Putamen (tissue), 1 donor: ENCODE measurements around the gene RBFOX1.

Source experiments
- DNase-seq: peaks from one replicate; pipeline ENCODE4 v3.0.0-alpha.2; 2016; ENCODE audit warnings: low spot score

The RBFOX1 gene

DNA sequence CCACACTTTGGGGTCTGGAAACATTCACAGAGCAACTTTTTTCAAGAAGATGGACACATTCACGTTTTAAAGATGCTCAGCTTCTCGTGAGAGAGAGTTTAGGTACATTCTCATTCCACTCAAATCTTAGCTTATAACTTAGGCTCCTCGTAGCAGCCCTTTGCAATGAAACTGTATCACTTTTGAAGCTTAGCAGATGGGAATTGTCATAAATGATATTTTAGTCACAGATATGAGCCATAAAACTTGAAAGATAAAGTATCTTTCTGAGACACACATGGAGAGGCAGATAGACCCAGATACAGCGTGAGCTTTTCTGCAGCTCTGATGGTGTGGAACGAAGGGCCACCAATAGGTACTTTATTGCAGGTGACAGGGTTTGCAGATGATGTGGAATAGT lies 41.1 kb downstream of the RBFOX1 start:
- no peak for DNase-seq

DNA sequence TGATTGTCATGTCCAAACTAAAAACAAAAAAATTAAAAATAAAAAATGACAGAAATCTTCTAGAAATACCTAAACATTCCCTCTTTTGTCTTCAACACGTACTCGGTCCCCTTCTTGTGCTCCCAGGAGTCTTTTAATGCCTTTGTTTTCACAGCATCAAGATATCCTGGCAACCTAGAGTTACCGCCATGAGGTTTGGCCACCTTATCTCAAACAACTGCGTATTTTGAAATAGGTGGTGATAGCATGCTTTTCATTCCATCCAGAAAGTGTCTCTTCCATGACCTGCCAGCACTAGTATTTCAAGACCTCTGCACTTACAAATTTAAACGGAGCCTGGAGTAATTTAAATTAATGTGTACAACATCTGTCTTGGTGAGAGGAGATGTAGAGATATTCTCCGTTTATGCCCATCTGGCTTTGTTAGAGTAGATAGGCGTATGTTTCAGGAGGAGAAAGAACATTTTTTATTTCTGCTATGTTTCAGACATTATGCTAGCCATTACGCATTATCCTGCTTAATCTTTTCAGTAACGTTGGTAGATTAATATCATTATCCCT lies 42.0 kb downstream of the RBFOX1 start:
- DNase-seq: no peak

DNA sequence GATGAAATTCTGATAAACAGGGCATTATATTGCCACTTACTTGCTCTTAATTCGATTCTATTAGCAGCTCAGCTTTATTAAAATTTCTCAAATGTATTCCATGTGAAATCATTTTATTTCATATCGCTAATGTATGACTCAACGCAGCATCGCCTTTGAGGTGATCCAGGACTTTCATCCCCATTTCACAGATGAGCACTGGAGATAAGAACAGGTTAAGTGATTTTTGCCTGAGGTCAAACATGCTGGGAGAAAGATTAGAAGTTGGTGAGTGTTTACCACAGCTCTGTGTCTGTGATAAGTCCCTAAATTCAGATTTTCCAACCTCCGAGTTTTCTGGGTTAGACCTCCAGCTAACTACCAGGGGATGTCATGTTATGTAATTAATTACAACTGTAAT lies 43.6 kb downstream of the RBFOX1 start:
- DNase-seq: no peak

DNA sequence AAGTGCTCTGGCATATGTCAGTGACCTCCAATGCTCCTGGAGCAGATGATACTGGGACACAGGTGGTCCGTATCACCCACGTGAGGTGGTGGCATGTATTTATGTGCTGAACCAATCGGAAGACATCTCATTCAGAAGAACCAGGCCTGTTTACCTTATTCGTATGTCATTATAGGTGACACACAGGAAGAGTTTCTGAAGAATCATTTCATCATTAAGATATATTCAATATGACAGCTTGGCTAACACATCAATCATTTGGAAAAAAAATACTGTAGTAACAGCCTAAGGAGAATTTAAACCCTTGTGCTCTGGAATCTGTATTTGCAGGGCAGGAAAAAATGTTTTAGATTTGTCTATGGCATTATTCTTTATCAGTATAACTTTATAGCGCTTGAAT lies 44.6 kb downstream of the RBFOX1 start:
- no peak for DNase-seq

DNA sequence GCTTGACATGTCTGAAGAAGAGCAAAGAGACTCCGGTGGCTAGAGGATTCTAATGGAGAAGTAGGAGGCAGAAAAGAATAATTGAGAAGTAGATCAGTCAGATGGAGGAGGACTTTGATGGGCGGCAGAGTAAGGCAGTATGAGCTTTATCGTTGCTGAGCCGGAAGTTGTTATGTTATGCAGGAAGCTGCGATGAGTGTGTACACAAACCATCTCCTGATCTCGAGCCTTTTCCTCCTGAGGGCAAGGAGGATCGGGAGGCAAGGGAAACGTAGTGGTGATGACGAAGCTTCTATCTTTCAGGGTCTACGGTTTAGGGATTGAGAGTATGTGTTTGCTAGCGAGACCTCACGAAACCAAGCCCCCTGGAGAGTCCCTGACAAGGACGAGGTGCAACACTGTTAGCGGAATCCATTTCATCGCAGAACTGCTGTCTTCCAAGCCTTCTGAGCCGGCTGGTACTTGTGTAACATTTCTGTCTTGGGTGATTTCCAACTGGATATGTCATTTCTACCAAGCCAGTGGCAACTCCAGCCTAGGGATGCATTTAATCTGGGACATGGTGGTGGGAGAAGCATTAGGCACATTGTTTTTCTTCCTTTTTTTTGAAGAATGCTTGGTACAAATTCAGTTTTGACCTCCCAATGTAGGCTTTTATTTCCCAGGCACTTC lies 45.5 kb downstream of the RBFOX1 start:
- DNase-seq: no peak

DNA sequence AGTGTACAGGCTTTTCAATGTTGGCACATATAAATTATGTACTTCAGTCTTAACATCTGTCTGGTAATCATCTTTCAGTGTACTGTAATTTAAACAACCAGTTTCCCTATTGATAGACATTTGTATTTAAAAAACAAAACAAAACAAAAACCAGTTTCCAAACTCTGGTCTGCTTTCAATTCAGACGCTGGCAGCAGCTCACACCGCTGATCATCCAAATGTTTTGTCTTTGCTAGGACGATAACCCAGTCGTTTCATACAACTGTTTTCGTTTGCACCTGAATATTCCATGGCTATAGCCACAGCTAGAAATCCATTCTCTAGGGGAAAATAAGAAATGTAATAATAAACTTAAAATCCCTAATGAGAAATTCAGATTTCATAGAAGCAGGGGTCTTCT lies 47.8 kb downstream of the RBFOX1 start:
- no peak for DNase-seq

DNA sequence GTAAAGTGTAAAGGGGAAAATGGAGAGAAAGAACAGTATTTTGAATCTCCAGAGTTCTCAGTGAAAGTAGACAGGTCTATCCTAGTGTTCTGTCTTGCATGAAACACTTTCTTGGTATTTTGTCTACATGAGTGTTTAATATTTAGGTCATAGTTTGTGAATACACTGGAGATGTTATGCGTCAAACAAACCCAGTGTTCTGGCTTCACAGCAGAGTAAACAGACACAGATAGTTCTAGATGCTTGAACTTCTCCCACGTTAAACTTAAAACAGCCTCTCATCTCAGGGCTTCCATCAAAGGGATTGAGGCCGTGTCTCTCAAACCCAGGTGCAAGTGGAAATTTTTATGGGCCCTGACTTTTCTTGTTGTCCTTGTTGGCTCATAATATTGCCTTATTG lies 48.3 kb downstream of the RBFOX1 start:
- no peak for DNase-seq

DNA sequence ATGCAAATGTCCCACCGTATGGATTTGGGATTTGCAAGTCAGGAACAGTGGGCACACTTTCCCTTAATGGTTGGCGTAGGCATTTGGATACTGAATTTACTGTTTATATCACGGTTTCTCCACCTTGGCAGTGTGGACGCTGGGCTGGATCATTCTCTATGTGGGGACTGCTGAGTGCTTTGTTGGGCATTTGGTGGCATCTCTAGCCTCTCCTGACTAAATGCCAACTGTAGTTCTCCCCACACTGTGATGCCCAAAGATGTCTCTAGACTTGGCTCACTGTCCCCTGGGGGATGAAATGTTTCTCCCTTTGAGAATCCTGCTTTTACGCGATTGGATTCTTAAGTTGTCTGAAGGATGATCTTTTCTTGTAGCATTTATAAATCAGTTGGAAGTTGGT lies 49.0 kb downstream of the RBFOX1 start:
- no peak for DNase-seq

DNA sequence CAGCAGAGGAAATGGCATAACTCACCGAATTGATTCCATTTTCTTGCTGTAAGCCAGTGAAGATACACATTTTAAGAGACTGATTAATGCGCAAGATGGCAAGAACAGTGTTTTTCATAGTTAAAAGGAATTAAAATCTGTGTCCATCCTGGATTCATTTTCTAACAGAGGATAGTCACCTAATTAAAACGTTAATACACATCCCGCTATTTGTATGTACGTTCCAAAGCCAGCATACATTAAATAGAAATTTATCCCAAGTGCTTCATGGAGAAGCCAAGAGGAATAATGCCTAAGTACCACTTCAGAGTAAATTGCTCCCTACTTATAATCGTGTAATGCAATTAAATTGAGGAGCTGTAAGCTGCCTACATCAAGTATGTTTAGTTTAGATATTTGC lies 49.9 kb downstream of the RBFOX1 start:
- no peak for DNase-seq

DNA sequence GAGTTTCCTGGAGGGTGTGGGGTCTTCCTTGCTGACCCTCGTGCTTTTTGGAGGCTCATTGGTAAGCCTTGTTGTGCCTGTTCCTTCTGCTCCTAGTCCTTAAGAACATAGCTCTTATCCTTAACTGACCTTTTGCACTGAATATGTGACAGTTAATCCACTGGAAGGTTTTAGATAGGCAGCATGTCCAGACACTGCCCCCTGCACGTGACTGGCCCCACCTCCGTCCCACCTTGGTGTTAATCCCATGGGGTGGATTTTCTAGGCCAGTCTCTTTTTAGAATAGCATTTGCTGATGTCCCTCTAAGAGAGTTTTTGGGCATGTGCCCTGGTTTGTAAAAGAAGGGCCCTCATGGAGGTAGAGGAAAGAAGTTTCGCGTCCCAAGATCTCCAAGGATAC lies 58.3 kb downstream of the RBFOX1 start:
- no peak for DNase-seq

DNA sequence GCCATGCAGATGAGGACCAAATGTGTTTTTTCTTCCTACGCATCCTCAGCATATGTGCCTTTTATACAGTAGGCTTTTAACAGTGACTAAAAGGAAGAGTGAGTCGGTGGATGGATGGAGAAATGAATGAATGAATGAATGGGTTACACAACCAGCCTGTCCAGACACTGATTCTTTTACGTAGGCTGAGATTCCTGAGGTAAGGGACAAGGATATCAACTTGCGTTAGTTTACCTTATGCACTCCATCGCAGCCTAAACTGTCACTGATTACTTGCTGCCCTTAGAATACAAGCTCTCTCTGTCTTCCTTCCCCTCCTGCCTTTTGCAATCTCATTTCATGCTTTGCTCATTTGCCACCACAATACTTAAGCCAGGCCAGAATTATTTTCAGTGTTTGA lies 59.0 kb downstream of the RBFOX1 start:
- no peak for DNase-seq

DNA sequence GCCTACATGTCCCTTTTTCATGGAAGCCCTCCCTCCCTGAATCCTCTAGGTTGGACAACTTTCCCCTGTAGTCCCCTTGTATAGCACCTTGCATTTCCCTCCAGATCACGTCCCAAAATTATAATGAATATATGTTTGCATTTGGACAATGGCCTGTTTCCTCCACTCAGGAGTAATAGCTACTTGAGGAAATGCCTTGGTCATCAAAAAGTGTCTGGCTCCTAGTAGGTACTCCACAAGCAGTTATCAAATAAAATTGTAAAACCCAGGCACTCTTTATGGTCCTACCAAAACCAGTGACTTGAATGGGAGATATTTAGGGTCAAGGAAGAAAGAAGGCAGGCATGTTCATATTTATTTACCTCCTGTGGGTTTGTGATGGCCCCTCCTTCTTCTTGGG lies 59.6 kb downstream of the RBFOX1 start:
- DNase-seq: no peak

DNA sequence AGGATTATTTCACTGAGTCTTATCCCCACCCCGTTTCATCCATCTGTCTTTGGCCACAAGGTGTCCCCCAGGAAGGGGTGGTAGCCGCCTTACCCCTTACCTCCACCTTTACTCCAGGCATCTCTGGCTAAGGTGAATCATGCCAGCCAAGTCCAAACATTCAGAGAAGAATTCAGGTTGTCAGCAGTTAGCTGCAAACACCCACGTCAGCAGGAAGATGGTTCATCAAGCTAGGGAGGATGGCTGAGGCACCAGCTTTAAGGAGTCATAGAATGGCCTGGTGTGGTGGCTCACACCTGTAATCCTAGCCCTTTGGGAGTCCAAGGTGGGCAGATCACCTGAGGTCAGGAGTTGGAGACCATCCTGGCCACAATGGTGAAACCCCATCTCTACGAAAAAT lies 61.0 kb downstream of the RBFOX1 start:
- DNase-seq: no peak

DNA sequence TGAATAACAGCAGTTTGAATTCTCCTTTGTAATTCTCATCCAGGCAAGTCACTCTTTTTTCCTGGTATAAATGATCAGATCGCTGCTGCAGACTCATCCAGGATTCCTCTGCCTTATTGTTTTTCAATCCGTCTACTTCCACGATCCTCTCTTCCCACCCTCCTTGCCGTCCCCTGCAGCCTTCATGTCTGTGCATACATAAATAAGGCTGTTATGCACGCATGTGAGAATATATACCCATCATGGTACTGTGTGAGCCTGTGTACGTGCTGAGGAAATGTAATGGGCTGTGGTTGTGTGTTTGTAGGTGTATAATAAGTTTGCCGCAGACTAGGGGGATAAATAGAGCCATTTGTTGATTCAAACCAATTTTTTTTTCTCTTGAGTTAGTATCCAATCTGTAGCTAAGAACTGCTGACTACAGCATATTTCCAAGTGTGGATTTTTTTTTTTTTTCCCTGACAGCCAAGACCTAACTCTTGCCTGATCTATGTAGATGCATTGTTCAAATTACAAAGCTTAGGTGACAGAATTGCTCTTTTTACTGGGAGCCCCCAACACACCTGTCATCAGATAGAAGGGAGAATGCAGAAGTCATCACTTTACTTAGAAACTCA lies 62.2 kb downstream of the RBFOX1 start:
- DNase-seq: no peak

DNA sequence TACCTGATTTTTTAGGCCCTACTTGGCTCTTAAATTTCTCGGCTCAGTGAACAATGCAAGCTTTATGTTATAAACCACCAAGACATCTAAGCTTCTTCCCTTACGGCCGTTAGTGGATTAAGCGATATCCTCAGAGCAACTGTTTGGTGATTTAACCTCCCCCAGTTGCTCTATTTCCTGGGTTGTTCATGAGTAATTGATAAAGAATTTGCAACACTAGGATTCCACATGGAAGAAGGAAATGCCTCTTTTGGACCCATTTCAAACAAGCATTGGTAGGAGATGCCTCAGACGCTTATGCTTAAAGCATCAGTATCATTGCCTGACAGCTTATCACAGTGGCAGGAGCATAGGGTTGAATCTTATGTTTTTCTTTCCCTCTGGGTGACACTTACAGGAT lies 65.3 kb downstream of the RBFOX1 start:
- no peak for DNase-seq

DNA sequence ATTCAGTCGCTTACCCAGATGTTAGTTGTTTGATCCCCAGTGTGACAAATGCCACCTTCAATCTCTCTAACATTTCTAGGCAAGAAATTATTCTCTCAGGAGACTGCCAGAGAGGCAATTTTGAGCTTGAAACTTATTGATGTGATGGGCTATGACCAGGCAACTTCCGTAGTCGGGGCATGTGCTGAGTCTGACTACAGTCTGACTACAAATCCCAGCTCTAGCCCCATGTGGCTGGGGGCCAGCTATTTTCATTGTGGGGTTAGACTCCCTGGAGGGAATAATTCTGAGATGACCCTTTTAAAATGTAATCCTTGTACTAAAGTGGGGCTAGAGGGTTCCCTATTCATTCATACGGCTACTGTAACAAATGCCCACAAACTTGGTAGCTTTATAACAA lies 65.9 kb downstream of the RBFOX1 start:
- no peak for DNase-seq

DNA sequence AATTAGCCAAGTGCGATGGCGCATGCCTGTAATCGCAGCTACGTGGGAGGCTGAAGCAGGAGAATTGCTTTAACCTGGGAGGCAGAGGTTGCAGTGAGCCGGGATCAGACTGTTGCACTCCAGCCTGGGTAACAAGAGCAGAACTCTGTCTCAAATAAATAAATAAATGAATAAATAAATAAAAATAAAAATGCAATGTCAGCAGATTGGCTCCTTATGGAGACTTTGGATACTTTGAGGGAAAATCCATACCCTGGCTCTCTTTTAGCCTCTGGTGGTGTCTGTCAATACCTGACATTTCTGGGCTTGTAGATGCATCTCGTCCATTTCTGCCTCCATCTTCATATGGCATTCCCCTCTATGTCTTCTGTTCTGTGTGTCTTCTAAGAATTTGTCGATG lies 66.7 kb downstream of the RBFOX1 start:
- DNase-seq: no peak

DNA sequence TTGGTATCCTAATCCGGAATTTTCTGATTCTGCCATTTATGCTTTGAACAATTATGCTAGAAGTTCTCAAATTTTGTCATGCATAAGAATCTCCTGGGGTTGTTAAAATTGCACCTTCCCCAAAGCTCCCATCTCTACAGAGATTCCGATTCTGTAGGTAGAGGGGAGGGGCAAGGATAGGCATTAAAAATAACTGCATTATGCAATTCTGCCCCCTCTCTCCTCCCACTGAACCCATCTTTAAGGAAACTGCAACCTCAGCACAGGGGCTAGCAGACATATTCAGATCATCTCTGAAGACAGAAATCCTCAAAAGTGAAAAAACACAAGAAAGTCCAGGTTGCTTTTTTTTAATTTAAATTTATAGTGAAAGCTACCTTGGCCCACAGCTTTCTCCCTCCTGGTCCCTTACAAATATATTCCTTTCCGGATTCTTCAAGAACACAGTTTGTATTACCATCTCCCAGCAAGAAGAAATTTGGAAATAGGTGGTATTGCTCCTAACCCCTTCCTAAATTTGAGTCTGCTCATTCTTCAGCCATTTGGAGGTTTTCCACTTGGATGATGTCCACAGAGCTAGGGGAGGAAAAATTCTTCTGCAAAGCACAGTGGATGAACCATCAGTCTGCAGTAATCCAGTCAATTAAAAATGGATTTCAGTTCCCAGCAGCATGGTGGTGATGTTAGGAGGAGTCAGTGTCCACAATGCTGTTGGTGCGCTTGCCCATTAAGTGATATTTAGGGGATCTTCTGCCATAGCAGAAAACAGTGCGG lies 67.7 kb downstream of the RBFOX1 start:
- DNase-seq: peak; percentile 74

DNA sequence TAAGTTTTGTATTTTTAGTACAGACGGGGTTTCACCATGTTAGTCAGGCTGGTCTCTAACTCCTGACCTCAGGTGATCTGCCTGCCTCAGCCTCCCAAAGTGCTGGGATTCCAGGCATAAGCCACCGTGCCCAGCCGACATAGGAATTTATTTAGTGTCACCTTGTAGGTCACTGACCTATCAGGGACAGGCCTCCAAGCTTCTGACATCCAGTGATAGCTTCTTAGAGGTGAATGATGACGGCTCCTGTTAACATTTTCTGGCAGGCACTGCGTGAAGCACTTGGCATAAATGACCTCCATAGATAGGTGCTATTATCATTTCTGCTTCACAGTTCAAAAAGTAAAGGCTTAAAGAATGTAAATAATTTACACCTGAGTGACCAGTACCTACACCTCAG lies 71.6 kb downstream of the RBFOX1 start:
- DNase-seq: no peak

DNA sequence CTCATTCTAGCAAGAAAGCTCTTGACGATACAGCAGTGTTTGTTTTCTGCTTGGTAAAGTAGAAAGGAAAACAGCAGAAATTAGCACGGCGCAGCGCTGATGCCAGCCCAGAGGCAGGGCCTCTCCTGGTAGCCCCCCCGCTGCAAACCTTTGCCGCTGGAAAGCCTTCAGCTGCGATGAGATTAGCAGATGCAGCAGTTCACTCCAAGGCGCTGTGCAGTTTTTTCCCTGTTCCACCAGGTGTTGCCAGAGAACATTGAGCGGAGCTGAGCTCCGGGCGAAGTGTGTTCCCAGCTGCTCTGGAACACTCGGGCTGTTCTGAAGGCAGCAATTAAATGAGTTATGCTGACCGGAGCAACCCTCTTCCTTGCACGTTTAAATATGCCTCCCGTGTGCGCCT lies 72.5 kb downstream of the RBFOX1 start:
- DNase-seq: peak; percentile 63

DNA sequence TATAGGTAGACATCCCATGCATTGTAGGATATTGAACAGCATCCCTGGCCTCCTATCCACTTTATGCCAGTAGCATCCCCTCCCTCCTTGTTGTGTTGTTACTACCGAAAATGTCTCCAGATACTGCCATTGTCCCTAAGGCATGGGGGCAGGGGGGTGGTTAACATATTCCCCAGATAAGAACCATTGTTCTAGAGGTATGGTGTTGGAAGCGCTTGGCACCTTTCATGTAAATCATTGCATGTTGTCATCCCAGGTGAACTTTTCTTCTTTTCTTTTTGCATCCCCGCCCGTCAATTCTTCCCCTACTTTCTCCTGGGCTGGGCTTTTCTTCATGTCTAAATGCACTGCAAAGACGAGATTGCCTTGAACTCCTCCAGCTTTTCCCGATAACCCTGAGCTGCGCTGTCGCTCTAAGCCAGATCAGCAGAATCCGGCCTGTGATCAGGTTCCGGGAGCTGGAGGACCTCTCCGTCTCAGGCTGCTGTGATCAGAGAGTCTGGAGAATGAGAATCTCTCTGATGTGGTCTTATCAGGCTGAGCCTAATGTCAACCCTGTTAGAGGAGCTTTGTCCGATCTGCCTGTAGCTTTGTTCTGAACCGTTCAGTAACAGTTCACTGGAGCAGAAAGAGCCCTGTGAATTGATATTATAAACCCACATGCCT lies 76.2 kb downstream of the RBFOX1 start:
- DNase-seq: no peak

DNA sequence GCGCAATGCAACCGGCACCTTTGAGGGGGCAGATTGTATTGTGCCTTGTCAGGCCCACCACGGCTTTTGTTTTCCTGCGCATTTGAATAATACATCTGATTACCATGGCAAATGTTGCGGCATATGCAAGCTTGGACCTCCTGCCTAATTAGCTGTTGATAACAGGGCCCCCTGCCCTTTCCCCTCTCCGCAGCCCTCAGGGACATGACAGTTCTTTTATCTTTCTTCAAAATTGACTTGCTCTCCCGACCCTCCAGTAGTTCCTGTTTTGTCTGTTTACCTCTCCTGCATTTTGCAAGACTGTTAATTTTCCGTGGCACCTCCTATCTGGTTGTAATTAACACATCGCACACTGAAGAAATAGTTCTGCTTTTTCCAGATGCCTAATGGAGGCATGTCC lies 86.8 kb downstream of the RBFOX1 start:
- no peak for DNase-seq

DNA sequence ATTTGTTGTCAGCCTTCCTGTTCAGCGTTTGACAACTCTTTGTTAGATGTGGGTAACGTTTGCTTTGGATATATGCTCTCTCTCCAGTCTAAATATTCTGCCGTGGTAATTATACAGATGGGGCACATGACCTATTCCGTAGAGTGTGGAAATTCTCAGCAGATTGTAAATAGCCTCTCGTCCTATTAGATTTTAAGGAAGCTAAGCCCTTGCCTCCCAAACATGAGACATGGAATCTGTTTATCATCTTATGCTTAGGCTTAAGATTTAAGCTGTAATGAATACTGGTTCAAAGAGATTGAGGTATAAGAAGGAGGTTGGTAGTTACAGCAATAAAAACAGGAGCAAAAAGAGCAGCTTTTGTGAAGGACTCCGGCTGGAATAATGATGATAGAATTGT lies 87.4 kb downstream of the RBFOX1 start:
- no peak for DNase-seq
